ENCODE measurements around the gene INHBB. TPM values are rescaled to one million over a fixed set of nuclear protein-coding genes. Genes with fewer than 3 reads are reported as not detected.

INHBB gene
- total and polyA plus RNA-seq, 2 of the 4 experiments (the other 2 are of a cell fraction), result 0.18 to 0.92 TPM

GRCh38 chr2:120343100-120343432, 2.9 kb upstream of the INHBB start:
- Histone ChIP-seq H3K14ac (replicated peaks; ENCODE audit: low read depth, low read length) (no peak overlapping the region), H2BK20ac (ENCODE audit: low read depth, low read length) (no peak overlapping the region), H3K4ac (ENCODE audit: low read depth, low read length) (no peak overlapping the region), H3K4me3 (ENCODE audit: insufficient read depth, low read depth, low read length) (no peak overlapping the region), H4K91ac (ENCODE audit: insufficient read depth, low read depth, low read length) (no peak overlapping the region), H3K18ac (ENCODE audit: low read depth, low read length) (no peak overlapping the region), H4K20me1 (ENCODE audit: insufficient read depth, low read length) (peaks cover 12% of the 10 kb centered on the region), H2BK120ac (ENCODE audit: low read depth, low read length) (no peak overlapping the region), H3K79me1 (ENCODE audit: low read depth in 1 of 2, low read length in 2 of 2) (no peaks in the 10 kb centered on the region), H3K27ac (ENCODE audit: insufficient read depth, low read length) (no peak overlapping the region), H2AK9ac (replicated peaks; ENCODE audit: low read depth, low read length, poor library complexity) (peak overlapping the region; percentile 86), H2AK5ac (ENCODE audit: low read depth, low read length) (no peak overlapping the region), H4K5ac (ENCODE audit: low read depth, low read length) (no peak overlapping the region), H3K9me3 (ENCODE audit: control insufficient read depth, insufficient read depth, low read length) (no peaks in the 10 kb centered on the region), H3K9me1 (ENCODE audit: insufficient read depth, low read length) (no peaks in the 10 kb centered on the region), H3K23ac (ENCODE audit: low read depth, low read length) (no peak overlapping the region), H3K4me1 (ENCODE audit: control insufficient read depth, insufficient read depth, low read length) (peaks cover 6% of the 10 kb centered on the region; the same call in 1 of the 2 replicates), H3K9ac (ENCODE audit: low read depth, low read length) (no peak overlapping the region), H3K36me3 (ENCODE audit: control insufficient read depth, insufficient read depth, low read length) (no peaks in the 10 kb centered on the region), H2BK15ac (ENCODE audit: low read depth, low read length) (no peak overlapping the region), H3K27me3 (ENCODE audit: control insufficient read depth, insufficient read depth, low read length) (peaks cover 89% of the 10 kb centered on the region), H3K56ac (ENCODE audit: extremely low read depth, insufficient read depth, low read length) (no peak overlapping the region), H2BK5ac (ENCODE audit: low read depth, low read length, poor library complexity, severe bottlenecking) (no peak overlapping the region), H2AFZ (replicated peaks; ENCODE audit: low read length, poor library complexity) (peak overlapping the region; percentile 81), H3K4me2 (ENCODE audit: low read depth, low read length) (peak overlapping the region; percentile 10; the same call in 1 of the 2 replicates), H4K8ac (ENCODE audit: low read depth in 2 of 2, low read length in 2 of 2) (no peak overlapping the region)
- in situ Hi-C loops (cut with MboI; ENCODE audit: low sequenced_read_pairs) (loop anchor here (5.0 to 25.0 kb wide), 3 partner anchors 334 to 732 kb away; no protein-coding TSS in a partner anchor), intact Hi-C loops (cut with micrococcal nuclease) (loop anchor here (1.0 kb wide), 3 partner anchors 210 to 337 kb away; no protein-coding TSS in a partner anchor), dilution Hi-C loops (cut with HindIII; ENCODE audit: low sequenced_read_pairs, unreplicated experiment) (no loop called here)
- ChIA-PET CTCF (interaction anchor here (0.7 to 3.2 kb wide), 7 partner anchors 11 to 338 kb away, joined by 3 to 34 read pairs (median 5); no protein-coding TSS in a partner anchor), POLR2A (ENCODE audit: unreplicated experiment) (no interaction called here)
- BruUV-seq (replicated peaks), result no TSS peak
- TF ChIP-seq POLR2A (IDR thresholded peaks at IDR 0.05; ENCODE audit: low read depth, low read length) (no peak), MAFK (IDR thresholded peaks at IDR 0.05; ENCODE audit: low read depth, low read length) (no peak), RAD21 (IDR thresholded peaks at IDR 0.05; ENCODE audit: low read length) (no peak), MAZ (IDR thresholded peaks at IDR 0.05; ENCODE audit: borderline replicate concordance, low read depth, low read length) (no peak), CHD1 (IDR thresholded peaks at IDR 0.05; ENCODE audit: low read depth, low read length) (no peak), ELK1 (IDR thresholded peaks at IDR 0.05; ENCODE audit: borderline replicate concordance, low read depth, low read length) (no peak), CTCF (conservative IDR thresholded peaks at IDR 0.05; ENCODE audit: low read depth, low read length) (no peak)
- 8% methylated on average over 2 of the region's 5 CpGs; no CpG with 5 or more reads in 1 of the 2 experiments for WGBS, 2 experiments (ENCODE audit: extremely low coverage in 2 of 2, insufficient read length in 1 of 2)
- DNase-seq, result no peak
- ATAC-seq (ENCODE audit: low read depth), result no peak

All from IMR-90 (cell line).